Measurements from ENCODE around the gene ST6GAL1. TPM values are rescaled to one million over a fixed set of nuclear protein-coding genes. Genes with fewer than 3 reads are reported as not detected.

Gene ST6GAL1
- total RNA-seq, 4 donors from 2014 or later: 32.6 to 107 (median 57.1) TPM

- Histone ChIP-seq H3K27ac (no peak overlapping the region), H3K4me3 (no peak overlapping the region), H3K36me3 (no peaks in the 10 kb centered on the region), H3K27me3 (no peaks in the 10 kb centered on the region), H3K9me3 (no peaks in the 10 kb centered on the region), H3K4me1 (peaks cover 0 to 6% of the 10 kb centered on the region in 2 donors)
- intact Hi-C loops (cut with DNase I; ENCODE audit: low total_unique reads): no loop called here
- no peak for DNase-seq
- TF ChIP-seq POLR2A (IDR thresholded peaks at IDR 0.05) (no peak), CTCF (IDR thresholded peaks at IDR 0.05) (no peak)
Observed at GRCh38 chr3:187104342-187104741, 174.0 kb downstream of the ST6GAL1 start.

GRCh38 chr3:187104933-187105332 lies 174.6 kb downstream of the ST6GAL1 start:
- Histone ChIP-seq H3K4me3 (no peak overlapping the region), H3K36me3 (no peaks in the 10 kb centered on the region), H3K4me1 (peaks cover 0 to 6% of the 10 kb centered on the region in 2 donors), H3K27me3 (no peaks in the 10 kb centered on the region), H3K27ac (no peak overlapping the region), H3K9me3 (no peaks in the 10 kb centered on the region)
- no peak for DNase-seq
- intact Hi-C loops (cut with DNase I; ENCODE audit: low total_unique reads): no loop called here
- TF ChIP-seq POLR2A (IDR thresholded peaks at IDR 0.05): no peak
- TF ChIP-seq CTCF (IDR thresholded peaks at IDR 0.05): no peak

GRCh38 chr3:187105700-187106099 lies 175.4 kb downstream of the ST6GAL1 start:
- H3K4me3 ChIP-seq: no peak overlapping the region
- no peaks in the 10 kb centered on the region for H3K36me3 ChIP-seq
- intact Hi-C loops (cut with DNase I; ENCODE audit: low total_unique reads): no loop called here
- DNase-seq: no peak
- no peaks in the 10 kb centered on the region for H3K9me3 ChIP-seq
- H3K27ac ChIP-seq: no peak overlapping the region
- TF ChIP-seq CTCF (IDR thresholded peaks at IDR 0.05): no peak
- no peak for TF ChIP-seq POLR2A (IDR thresholded peaks at IDR 0.05)
- H3K27me3 ChIP-seq: no peaks in the 10 kb centered on the region
- H3K4me1 ChIP-seq: peaks cover 0 to 6% of the 10 kb centered on the region in 2 donors

GRCh38 chr3:187107989-187108388 lies 177.7 kb downstream of the ST6GAL1 start:
- Histone ChIP-seq H3K36me3 (no peaks in the 10 kb centered on the region), H3K4me3 (no peak overlapping the region), H3K27ac (no peak overlapping the region), H3K9me3 (no peaks in the 10 kb centered on the region), H3K4me1 (no peaks in the 10 kb centered on the region), H3K27me3 (no peaks in the 10 kb centered on the region)
- no peak for TF ChIP-seq CTCF (IDR thresholded peaks at IDR 0.05)
- no peak for TF ChIP-seq POLR2A (IDR thresholded peaks at IDR 0.05)
- no peak for DNase-seq
- intact Hi-C loops (cut with DNase I; ENCODE audit: low total_unique reads): no loop called here

GRCh38 chr3:187110156-187110555 lies 179.8 kb downstream of the ST6GAL1 start:
- DNase-seq: no peak
- no peaks in the 10 kb centered on the region for H3K27me3 ChIP-seq
- no peak overlapping the region for H3K4me3 ChIP-seq
- TF ChIP-seq POLR2A (IDR thresholded peaks at IDR 0.05) (no peak), CTCF (IDR thresholded peaks at IDR 0.05) (no peak)
- H3K36me3 ChIP-seq: no peaks in the 10 kb centered on the region
- H3K9me3 ChIP-seq: no peaks in the 10 kb centered on the region
- H3K4me1 ChIP-seq: no peaks in the 10 kb centered on the region
- no peak overlapping the region for H3K27ac ChIP-seq
- intact Hi-C loops (cut with DNase I; ENCODE audit: low total_unique reads): no loop called here

Measured in uterus (tissue), 4 donors.